Eye (tissue), 1 donor: Measurements from ENCODE around the gene TMEM11.
"Not testable (repeated sequence)": the region's sequence is repeated elsewhere in the genome, so short reads cannot be mapped to it uniquely, and the experiment has no call there.

ENCODE experiments used
- DNase-seq: peaks from one replicate; pipeline ENCODE4 v3.0.0-alpha.2; 2015

TMEM11 gene

DNA sequence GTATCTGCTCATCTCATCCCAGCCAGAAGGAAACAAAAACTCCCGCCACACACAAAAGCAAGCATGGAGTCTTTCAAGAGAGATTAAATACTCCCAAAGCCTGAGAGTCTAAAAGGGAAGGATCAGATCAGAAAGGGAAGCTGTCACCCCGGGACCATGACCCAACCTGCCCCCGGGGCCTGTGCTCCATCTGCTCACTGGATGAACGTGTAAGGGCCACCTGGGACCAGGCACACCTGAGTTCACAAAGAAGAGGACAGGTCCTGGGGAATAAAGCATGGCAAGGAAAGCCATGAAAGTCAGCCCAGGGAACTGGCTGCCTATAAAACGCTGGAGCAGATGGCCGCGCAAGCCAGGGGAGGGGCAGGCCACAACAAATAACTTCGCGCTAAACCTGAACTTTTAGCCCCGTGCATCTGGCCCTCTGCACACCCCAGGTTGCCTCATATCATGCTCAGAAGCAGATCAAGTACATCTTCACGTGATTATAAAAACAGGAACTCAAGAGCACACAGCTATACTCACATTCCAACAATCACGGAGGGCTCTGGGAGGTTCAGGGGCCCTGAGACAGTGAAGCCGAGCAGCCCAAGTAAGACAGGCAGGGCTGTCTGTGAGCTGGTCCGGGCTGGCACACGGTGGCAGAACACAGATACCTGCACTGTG is 3.4 kb downstream of the TMEM11 start:
- no peak for DNase-seq

DNA sequence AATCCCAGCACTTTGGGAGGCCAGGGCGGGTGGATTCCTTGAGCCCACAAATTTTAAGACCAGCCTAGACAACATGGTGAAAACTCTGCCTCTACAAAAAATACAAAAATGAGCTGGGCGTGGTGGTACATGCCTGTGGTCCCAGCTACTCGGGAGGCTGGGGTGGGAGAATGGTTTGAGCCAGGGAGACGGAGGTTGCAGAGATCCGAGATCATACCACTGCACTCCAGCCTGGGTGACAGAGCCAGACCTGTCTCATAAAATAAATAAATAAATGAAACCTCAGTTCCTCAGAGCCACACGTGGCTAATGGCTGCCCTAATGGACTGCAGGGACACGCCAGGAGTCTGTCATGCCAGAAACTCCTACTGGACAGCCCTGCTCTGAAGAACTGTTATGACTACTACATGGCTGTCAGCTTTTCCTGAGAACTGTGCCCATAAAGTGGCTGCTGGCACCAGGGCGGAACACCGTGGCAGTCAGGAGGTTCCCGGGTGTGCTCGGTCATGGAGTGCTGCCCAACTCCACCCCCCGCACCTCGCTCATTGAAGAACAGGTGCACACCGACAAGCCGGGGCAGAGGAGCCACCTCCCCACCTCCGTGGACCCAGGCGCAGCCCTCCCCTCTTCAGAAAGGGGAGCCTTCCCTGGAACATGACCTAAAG is 4.3 kb downstream of the TMEM11 start:
- DNase-seq: no peak

DNA sequence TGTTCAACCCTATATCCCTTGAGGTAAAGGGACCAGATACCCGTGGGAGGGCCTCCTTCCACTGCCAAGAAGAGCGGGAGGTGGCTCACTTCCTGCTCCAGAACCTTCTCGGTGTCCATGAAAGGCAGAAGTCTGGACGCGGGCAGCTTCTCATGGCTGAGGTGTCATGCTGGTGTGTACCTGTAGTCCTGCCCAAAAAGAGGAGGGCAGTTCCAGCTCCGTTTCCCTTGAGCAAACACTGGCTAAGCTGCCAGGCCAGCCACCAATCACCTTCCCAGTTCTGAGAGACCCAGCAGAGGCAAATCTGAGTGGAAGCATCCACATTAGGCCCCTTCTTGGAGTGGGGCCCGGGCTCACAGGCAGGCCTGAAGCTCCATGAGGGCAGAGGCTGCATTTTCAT is 5.6 kb downstream of the TMEM11 start:
- no peak for DNase-seq

DNA sequence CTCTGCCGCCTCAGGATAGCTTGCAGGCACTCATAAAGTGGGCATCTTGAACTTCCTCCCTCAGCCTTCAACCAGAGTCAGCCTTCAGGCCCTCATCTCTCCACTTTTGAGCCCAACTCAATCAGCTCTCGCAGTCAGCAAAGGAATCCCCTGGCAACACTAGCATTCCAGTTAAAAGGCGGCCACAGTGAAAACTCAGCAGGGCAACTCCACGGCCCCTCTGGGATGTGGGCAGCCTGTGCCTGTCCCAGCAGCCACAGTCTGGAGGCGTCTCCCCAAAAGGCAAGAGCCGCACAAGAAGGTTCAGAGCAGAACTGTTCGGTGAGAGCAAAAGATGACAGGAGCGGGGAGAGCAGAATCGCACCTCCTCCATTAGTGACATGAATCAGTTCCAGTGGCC is 9.0 kb downstream of the TMEM11 start:
- DNase-seq: no peak

DNA sequence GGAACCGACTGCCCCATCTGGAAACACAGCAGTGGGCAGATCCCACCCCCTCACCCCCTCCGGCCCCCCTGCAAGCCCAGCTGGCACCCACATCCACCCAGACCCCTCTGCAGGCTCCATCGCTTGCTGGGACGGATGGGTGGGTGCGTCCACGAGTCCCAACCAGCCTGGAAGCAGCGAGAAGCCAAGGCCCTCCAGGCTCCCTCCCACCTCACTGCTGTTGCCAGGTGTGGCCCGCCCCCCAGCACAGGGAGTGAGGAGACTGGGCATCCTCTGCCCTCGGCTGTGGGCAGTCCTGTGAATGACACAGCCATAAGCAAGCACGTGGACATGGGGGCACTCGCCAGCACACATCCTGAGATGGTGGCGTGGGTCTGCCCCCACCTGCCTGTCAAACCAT is 11.4 kb downstream of the TMEM11 start:
- DNase-seq: no peak

DNA sequence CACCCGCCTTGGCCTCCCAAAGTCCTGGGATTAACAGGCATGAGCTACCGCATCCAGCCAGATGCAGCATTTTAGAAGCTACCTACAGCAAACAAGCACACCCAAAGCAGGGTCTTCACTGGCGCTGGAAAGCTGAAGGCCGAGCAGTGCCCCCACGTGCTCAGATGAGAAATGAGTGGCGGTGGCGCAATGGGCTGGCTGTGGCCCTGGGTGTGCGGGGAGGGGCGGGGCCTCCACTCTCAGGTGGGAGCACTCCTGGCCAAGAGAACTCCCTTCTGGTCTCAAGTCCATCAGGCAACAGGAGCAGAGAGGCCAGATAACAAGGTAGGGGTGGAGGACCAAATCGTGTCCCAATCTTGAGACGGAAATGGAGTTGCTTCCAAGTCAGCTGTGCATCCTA is 12.1 kb downstream of the TMEM11 start:
- DNase-seq: no peak

DNA sequence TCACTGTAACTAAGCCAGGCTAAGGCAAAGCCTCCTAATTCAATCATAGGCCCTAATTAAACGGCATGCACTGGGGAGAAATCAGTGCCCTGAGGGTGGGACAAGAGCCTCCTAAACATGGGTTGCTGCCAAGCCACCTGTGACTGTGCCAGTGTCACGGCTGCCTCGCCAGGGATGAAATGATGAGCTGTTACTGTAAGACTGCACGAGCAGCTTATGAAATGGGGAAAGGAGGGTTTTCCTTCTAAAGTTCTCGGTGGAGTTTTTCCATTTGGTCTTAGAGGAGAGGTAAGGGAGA is 12.7 kb downstream of the TMEM11 start:
- no peak for DNase-seq

DNA sequence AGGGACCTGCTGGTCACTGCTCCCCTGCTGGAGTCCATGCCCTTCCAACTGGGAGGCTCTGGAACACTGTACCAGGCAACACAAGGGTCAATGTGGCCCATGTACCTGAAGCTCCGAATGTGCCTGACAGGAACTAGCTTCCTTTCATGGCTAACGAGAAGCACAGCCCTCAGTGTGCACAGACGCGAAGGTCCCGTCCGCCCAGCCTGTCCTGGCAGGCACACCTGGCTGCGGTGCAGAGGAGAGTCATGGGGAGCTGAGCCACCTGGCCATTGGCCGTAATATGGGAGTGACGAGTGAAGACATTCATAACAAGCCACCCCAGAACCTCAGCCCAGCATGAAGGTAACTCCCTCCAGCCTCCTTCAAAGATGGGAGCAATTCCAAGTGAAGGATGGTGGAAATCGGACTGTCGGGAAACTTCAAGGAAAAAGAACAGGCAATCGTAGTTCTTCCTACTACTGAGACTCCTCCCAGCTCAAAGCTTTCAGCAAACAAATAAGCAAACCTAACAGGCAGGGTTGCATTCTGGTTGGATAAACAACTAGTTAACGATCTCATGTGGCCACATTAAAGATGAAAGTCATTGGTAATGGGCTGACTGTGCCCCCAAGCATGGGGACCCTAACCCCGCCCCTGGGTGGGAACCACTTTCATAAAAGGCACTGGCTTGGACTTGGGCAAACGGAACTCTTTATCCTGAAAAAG is 13.2 kb downstream of the TMEM11 start:
- no peak for DNase-seq

DNA sequence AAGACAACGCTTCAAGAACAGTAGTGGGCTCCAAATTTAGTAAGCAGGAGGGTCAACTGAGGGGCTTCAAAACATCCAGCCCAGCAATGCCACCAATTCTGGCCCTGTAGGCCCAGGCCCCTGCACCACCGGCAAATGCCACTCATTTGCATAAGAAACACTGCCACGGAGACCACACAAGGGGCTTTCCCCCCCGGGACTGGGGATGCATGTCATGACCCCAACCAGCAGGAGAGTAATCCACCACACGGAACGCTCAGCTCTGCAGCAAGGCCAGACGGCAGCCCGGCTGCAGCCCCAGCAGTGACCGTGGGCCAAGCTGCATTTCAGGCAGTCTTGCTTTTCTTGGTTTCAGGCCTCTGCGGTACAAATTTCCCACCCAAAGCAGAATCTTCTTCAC is 14.1 kb downstream of the TMEM11 start:
- DNase-seq: peak; percentile 39

DNA sequence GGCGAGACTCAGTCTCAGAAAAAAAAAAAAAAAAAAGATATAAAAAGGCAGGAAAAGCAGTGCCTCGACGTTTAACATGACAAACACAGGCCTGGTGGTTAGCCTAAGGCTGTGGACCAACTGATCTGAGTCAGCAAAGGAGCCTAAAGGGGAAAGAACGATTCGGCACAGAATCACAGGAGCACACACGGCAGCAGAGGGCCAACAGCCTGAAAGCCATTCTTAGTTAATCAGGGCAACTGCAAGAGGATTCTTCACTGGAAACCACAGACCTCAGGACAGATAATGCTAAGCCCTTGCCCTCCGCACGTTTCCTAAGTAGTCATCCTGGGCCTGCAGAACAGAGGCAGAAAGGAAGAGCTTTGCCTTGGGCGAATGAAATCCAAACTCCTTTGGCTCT is 14.7 kb downstream of the TMEM11 start:
- DNase-seq: peak; percentile 29

DNA sequence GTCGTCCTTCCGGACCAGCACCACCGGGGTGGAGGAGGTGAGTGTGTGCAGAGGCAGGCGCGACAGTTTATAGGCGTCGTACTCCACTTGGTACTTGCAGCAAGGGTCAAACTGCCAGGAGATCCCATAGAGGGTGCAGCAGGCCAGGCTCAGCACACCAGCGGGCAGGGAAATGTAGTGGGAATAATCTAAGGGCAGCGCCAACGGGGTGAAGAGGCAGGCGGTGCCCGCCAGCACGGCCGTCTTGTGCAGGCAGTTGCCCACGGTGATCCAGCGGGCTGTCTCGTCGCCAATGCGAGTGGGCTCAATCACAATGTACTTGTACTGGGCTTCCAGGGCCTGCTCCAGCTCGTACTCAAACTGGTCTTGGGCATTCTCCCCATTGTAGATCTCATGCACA is 15.6 kb downstream of the TMEM11 start:
- no peak for DNase-seq

DNA sequence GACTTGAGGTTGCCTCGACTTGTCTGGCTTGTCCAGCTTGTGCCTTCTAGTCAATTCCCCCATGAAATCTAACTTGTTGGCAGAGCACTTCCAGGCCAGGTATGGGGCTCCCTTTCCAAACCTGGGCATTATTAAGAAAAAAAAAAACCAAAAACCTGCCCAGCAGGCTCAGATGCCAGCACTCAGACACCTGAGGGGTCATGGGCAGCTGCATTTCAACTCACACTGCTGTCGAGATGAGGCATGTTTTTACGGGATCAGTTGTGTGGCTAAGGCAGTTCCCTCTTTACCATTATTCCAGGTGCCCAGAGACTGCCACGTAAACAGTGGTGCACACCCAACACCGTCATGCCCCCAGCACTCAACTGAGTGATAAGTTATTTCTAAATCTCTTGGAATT is 17.8 kb downstream of the TMEM11 start:
- no peak for DNase-seq

DNA sequence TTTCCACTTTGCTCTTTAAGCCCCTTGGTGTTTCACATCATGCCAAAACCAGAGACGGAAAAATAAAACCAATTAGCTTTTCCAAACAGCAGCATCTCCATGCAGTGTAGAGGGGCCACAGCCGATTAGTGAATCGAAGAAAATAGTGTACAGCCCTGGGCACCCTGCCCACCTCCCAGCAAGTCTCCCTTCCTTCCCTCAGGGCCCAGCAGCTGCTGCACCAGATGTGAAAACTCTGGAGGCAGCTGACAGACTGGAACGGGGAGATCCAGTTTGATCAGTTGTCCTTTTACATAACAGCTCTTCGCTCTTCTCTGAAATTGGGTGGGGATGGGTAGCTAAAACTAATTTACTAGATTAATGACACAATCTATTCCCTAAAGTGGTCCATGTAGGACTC is 19.3 kb downstream of the TMEM11 start:
- peak; percentile 55 for DNase-seq

DNA sequence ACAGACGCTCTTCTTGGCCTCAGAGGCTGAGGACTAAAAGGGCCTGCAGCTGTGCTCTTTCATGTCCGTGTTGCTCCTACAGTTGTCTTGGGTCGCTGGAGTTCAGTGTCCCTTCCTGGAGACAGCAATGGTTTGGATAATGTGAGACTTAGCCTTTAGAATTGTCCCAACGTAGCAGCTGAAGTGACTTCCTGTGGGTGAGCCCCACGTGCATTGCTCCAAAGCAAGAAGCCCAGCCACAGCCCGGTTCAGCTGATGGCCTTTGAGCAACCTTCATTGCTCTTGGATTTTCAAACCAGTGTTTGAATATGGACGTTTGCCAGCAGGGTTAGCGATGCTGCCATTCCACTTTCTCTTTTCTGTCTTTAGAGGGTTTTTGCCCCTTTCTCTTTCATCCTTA is 19.7 kb downstream of the TMEM11 start:
- peak; percentile 10 for DNase-seq

DNA sequence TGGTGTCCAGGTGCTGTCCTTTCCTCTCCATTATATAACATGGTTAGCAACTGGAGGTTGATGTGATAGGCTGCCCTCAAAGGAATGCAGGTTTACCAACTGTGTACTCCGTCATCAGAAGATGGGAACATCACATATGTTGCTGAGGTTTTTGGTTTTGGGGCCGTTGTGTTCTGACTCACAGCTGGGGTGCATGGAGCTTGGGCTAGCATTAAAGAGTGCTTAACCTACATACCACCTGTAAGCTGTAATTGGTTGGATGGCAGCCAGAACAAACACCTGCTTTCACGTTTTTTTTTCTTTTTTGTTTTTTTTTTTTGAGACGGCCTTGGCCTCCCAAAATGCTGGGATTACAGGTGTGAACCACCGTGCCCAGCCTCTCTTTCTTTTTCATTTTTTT is 20.9 kb downstream of the TMEM11 start:
- DNase-seq: no peak

DNA sequence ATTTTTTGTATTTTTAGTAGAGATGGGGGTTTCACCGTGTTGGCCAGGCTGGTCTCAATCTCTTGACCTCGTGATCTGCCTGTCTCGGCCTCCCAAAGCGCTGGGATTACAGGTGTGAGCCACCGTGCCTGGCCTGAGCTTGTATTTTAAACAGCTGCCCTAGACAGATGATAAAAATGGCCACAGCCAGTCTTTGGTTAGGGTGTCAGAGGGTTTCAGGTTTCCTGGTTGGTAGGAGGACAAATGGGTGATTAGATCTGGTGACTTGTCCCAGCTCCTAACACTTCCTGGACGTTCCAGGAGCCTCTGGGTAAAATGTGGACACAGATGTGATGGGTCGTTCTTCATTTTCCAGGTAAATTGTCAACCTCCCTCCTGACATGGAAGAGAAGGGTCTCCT is 21.5 kb downstream of the TMEM11 start:
- not testable (repeated sequence) for DNase-seq

DNA sequence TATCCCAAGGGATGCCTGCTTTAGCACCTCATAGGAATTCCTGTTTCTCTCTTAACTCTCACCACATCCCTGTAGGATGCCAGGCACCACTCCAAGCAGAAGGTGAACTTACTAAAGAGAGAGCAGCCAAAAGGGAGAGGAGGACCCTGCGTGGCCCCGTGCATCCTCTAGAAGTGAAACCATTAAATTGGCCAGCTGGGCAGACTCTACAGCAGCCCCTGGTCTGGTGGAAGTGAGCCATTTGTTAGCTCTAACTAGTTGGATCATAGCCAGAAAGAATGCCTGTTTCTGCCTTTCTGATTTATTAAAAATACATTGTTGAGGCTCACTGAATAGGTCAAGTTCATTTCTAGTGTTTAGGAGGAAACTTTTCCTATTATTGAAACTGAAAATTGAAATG is 22.3 kb downstream of the TMEM11 start:
- DNase-seq: no peak

DNA sequence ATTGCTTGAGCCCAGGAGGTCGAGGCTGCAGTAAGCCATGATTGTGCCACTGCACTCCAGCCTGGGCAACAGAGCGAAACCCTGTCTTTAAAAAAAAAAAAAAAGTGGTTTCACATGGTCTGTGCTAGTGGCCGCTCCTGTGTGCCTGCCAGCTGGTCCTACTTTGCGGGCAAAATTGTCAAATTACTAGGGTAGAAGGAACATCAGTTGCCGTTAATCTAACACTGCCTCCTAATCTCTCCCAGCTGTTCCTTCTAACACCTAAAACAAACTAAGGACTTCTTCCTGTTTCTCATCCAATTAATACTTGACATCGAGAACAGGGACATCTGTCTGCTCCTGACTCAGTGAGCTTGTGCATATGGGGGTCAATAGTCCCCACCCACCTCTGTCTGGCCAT is 23.9 kb downstream of the TMEM11 start:
- peak; percentile 14 for DNase-seq

DNA sequence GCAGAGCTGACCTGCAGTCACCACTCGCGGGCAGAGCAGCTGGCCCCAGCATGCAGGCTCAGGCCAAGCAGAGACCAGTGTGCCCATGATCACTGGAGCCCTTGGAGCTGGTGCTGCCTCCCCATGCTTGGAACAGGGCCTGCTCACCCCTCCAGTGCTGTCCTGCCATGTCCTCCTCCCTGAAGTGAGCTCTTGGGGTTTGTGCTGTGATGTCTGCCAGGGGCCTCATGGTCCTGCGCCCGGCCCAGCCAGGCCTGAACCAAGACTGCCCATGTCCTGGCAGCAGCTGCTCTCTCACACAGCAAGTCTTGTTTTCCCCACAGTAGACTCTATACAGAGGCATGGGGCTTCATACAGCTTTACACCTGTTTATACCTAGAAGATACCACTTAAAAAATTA is 24.6 kb downstream of the TMEM11 start:
- no peak for DNase-seq

DNA sequence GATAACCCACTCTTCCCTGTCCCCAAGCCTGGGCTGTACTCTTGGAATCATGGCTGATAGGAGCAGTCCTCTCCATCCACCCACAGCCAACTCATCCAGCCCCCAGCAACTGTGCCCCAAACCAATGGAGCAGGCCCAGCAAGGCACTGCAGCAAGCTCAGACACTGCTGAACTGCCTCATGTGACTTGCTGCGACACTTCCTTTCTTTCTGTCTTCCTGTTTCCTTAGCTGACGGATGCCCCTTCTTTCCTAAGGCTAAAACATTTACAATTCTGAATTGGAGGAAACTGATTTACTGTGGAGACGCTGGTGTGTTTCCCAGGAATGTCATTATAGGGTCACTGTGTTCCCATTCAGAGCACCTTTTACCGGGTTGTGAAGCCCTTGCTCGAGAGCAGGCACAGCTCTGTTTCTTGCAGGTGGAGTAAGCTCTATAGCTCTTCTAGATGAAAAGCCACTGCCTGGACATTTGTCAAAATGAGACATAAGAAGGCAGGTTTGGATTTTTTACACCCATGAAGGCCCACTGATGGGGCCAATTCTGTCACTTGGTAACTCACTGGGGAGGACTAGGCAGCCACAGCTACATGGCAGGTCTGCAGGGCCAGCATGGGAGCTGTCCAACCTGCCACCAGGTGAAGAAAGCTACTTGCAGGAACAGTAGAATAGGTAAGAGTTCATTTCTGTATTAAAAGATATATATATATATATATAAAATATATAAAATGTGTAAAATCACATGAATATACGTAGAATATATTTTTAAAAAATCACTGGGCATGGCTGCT is 27.4 kb downstream of the TMEM11 start:
- no peak for DNase-seq

DNA sequence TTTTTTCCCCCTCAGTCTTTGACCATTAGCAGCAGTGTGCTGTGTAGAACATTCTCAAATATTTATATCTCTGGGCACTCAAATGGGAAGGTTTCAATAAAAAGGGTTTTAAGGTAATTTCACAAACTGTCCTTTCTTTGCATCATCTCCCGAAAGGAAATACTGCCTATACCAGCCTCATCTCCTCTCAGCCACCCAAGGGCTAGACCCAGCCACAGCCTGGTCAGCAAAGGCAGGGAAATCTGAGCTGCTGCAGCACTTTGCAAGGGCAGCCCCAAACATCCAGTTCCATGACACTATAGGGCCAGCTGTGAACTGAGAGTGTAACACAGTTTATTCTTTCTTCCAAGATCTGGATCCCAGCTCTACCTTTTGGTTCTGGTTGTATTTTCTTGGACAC is 28.9 kb downstream of the TMEM11 start:
- no peak for DNase-seq

DNA sequence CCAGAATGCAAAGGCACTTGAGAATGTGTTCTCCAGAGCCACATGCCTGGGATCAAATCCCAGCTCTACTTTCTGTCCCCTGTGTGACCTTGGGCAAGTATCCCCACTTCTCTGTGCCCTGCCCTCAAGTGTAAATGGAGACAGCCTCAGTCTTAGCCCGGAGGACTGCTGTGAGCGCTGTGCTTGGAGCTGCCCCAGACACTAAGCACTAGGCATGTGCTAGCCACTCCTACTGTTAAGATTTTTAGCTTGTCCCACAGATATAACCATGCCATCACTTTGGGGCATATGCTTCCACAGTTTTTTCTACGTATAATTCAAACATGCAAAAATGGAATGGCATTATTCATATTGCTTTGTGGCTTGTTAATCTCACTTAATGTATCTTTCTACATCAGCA is 29.4 kb downstream of the TMEM11 start:
- no peak for DNase-seq

DNA sequence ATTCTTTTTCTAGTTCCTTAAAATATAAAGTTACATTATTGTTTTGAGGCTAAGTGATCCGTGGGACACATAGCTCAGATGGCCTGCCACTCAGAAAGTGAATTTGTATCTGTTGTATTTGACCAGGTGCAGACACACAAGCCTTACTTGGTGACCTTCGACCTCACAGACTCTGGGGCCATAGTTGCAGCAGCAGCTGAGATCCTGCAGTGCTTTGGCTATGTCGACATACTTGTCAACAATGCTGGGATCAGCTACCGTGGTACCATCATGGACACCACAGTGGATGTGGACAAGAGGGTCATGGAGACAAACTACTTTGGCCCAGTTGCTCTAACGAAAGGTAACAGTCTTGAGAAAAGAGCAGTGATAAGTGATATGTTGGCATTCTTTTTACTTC is 30.5 kb downstream of the TMEM11 start:
- DNase-seq: no peak
